ENCODE results near the gene APOL1.

- no peak for TF ChIP-seq ZNF672 (CRISPR knock-in tag; IDR thresholded peaks at IDR 0.05)
- TF ChIP-seq RFX5 (IDR thresholded peaks at IDR 0.05; ENCODE audit: low read depth, low read length) = no peak
- TF ChIP-seq CEBPB (IDR thresholded peaks at IDR 0.05; ENCODE audit: borderline replicate concordance, low read depth, low read length) = no peak
- TF ChIP-seq KDM5B (CRISPR knock-in tag; IDR thresholded peaks at IDR 0.05; ENCODE audit: borderline replicate concordance) = no peak
- no peak for TF ChIP-seq MNT (IDR thresholded peaks at IDR 0.05)
- TF ChIP-seq POLR2AphosphoS5 (IDR thresholded peaks at IDR 0.05; ENCODE audit: low read depth, low read length) = no peak
- no peak for TF ChIP-seq CTCF (CRISPR knock-in tag; IDR thresholded peaks at IDR 0.05)
- no peak for TF ChIP-seq ZNF282 (IDR thresholded peaks at IDR 0.05; ENCODE audit: partially characterized antibody)
- no peak for TF ChIP-seq MZF1 (CRISPR knock-in tag; IDR thresholded peaks at IDR 0.05; ENCODE audit: borderline replicate concordance)
- TF ChIP-seq JUN (CRISPR knock-in tag; IDR thresholded peaks at IDR 0.05) = no peak
- no peak for TF ChIP-seq BORCS8-MEF2B (CRISPR knock-in tag; IDR thresholded peaks at IDR 0.05)
Observed at GRCh38 chr22:36234213-36234612, 18.7 kb upstream of the APOL1 start.
